ENCODE data around the gene SEMA5A. TPM values are rescaled to one million over a fixed set of nuclear protein-coding genes. Genes with fewer than 3 reads are reported as not detected.

SEMA5A gene
- total and polyA plus RNA-seq, 2 donors, result 1.2 to 2.5 TPM

- H3K9me3 ChIP-seq (ENCODE audit: control insufficient read depth in 2 of 2, insufficient read depth in 1 of 2, low read length in 1 of 2), result no peaks in the 10 kb centered on the region
- H3K4me1 ChIP-seq (ENCODE audit: control insufficient read depth in 2 of 2, insufficient read depth in 2 of 2, low read length in 2 of 2), result no peaks in the 10 kb centered on the region
- no peak overlapping the region for H3K27ac ChIP-seq (ENCODE audit: low read depth in 1 of 2, low read length in 1 of 2)
- 79% methylated on average over 7 of the region's 7 CpGs for WGBS
- DNase-seq (ENCODE audit: low read depth in 6 of 9, low spot score in 9 of 9), result no peak
- peaks cover 0 to 2% of the 10 kb centered on the region in 2 donors for H3K27me3 ChIP-seq (ENCODE audit: control insufficient read depth in 2 of 2, insufficient read depth in 1 of 2, low read length in 1 of 2)
- no peaks in the 10 kb centered on the region for H3K36me3 ChIP-seq (ENCODE audit: control insufficient read depth in 2 of 2, insufficient read depth in 2 of 2, low read length in 1 of 2)
- H3K4me3 ChIP-seq (ENCODE audit: low read length in 2 of 2), result no peak overlapping the region
Observed at GRCh38 chr5:9538504-9538903, 7.4 kb downstream of the SEMA5A start.

GRCh38 chr5:9537223-9538141 is 8.4 kb downstream of the SEMA5A start:
- Histone ChIP-seq H3K9me3 (ENCODE audit: control insufficient read depth in 2 of 2, insufficient read depth in 1 of 2, low read length in 1 of 2) (no peaks in the 10 kb centered on the region), H3K27ac (ENCODE audit: low read depth in 1 of 2, low read length in 1 of 2) (no peak overlapping the region), H3K36me3 (ENCODE audit: control insufficient read depth in 2 of 2, insufficient read depth in 2 of 2, low read length in 1 of 2) (no peaks in the 10 kb centered on the region), H3K4me3 (ENCODE audit: low read length in 2 of 2) (no peak overlapping the region), H3K4me1 (ENCODE audit: control insufficient read depth in 2 of 2, insufficient read depth in 2 of 2, low read length in 2 of 2) (no peaks in the 10 kb centered on the region), H3K27me3 (ENCODE audit: control insufficient read depth in 2 of 2, insufficient read depth in 1 of 2, low read length in 1 of 2) (no peaks in the 10 kb centered on the region)
- 85% methylated on average over 2 of the region's 2 CpGs for WGBS
- no peak for DNase-seq (ENCODE audit: low read depth in 6 of 9, low spot score in 9 of 9)

- no peak for DNase-seq (ENCODE audit: low read depth in 6 of 9, low spot score in 9 of 9)
Observed at GRCh38 chr5:9536717-9537116, 9.2 kb downstream of the SEMA5A start.

GRCh38 chr5:9534881-9535517 is 10.9 kb downstream of the SEMA5A start:
- Histone ChIP-seq H3K4me1 (ENCODE audit: control insufficient read depth in 2 of 2, insufficient read depth in 2 of 2, low read length in 2 of 2) (no peaks in the 10 kb centered on the region), H3K4me3 (ENCODE audit: low read length in 2 of 2) (no peak overlapping the region), H3K27me3 (ENCODE audit: control insufficient read depth in 2 of 2, insufficient read depth in 1 of 2, low read length in 1 of 2) (no peaks in the 10 kb centered on the region), H3K36me3 (ENCODE audit: control insufficient read depth in 2 of 2, insufficient read depth in 2 of 2, low read length in 1 of 2) (no peaks in the 10 kb centered on the region), H3K27ac (ENCODE audit: low read depth in 1 of 2, low read length in 1 of 2) (no peak overlapping the region), H3K9me3 (ENCODE audit: control insufficient read depth in 2 of 2, insufficient read depth in 1 of 2, low read length in 1 of 2) (no peaks in the 10 kb centered on the region)
- peak in 1 of 9 donors; percentile 4 for DNase-seq (ENCODE audit: low read depth in 6 of 9, low spot score in 9 of 9)
- WGBS, result 88% methylated on average over 15 of the region's 15 CpGs

More at GRCh38 chr5:9536717-9537116, 9.2 kb downstream of the SEMA5A start:
- Histone ChIP-seq H3K27me3 (ENCODE audit: control insufficient read depth in 2 of 2, insufficient read depth in 1 of 2, low read length in 1 of 2) (no peaks in the 10 kb centered on the region), H3K27ac (ENCODE audit: low read depth in 1 of 2, low read length in 1 of 2) (no peak overlapping the region), H3K36me3 (ENCODE audit: control insufficient read depth in 2 of 2, insufficient read depth in 2 of 2, low read length in 1 of 2) (no peaks in the 10 kb centered on the region), H3K9me3 (ENCODE audit: control insufficient read depth in 2 of 2, insufficient read depth in 1 of 2, low read length in 1 of 2) (no peaks in the 10 kb centered on the region), H3K4me3 (ENCODE audit: low read length in 2 of 2) (no peak overlapping the region), H3K4me1 (ENCODE audit: control insufficient read depth in 2 of 2, insufficient read depth in 2 of 2, low read length in 2 of 2) (no peaks in the 10 kb centered on the region)
- WGBS, result 90% methylated on average over 2 of the region's 2 CpGs

- Histone ChIP-seq H3K27ac (ENCODE audit: low read depth in 1 of 2, low read length in 1 of 2) (no peak overlapping the region), H3K27me3 (ENCODE audit: control insufficient read depth in 2 of 2, insufficient read depth in 1 of 2, low read length in 1 of 2) (no peaks in the 10 kb centered on the region), H3K4me3 (ENCODE audit: low read length in 2 of 2) (no peak overlapping the region), H3K36me3 (ENCODE audit: control insufficient read depth in 2 of 2, insufficient read depth in 2 of 2, low read length in 1 of 2) (no peaks in the 10 kb centered on the region), H3K9me3 (ENCODE audit: control insufficient read depth in 2 of 2, insufficient read depth in 1 of 2, low read length in 1 of 2) (no peaks in the 10 kb centered on the region), H3K4me1 (ENCODE audit: control insufficient read depth in 2 of 2, insufficient read depth in 2 of 2, low read length in 2 of 2) (no peaks in the 10 kb centered on the region)
- WGBS, result 94% methylated on average over 7 of the region's 7 CpGs
- DNase-seq (ENCODE audit: low read depth in 6 of 9, low spot score in 9 of 9), result no peak
Observed at GRCh38 chr5:9533562-9534364, 12.1 kb downstream of the SEMA5A start.

GRCh38 chr5:9533096-9533495 is 12.8 kb downstream of the SEMA5A start:
- H3K27ac ChIP-seq (ENCODE audit: low read depth in 1 of 2, low read length in 1 of 2), result no peak overlapping the region
- no peaks in the 10 kb centered on the region for H3K9me3 ChIP-seq (ENCODE audit: control insufficient read depth in 2 of 2, insufficient read depth in 1 of 2, low read length in 1 of 2)
- WGBS, result 90% methylated on average over 4 of the region's 4 CpGs
- H3K4me1 ChIP-seq (ENCODE audit: control insufficient read depth in 2 of 2, insufficient read depth in 2 of 2, low read length in 2 of 2), result no peaks in the 10 kb centered on the region
- no peak for DNase-seq (ENCODE audit: low read depth in 6 of 9, low spot score in 9 of 9)
- no peaks in the 10 kb centered on the region for H3K36me3 ChIP-seq (ENCODE audit: control insufficient read depth in 2 of 2, insufficient read depth in 2 of 2, low read length in 1 of 2)
- no peak overlapping the region for H3K4me3 ChIP-seq (ENCODE audit: low read length in 2 of 2)
- no peaks in the 10 kb centered on the region for H3K27me3 ChIP-seq (ENCODE audit: control insufficient read depth in 2 of 2, insufficient read depth in 1 of 2, low read length in 1 of 2)

GRCh38 chr5:9529513-9529912 is 16.4 kb downstream of the SEMA5A start:
- no peak overlapping the region for H3K27ac ChIP-seq (ENCODE audit: low read depth in 1 of 2, low read length in 1 of 2)
- no peaks in the 10 kb centered on the region for H3K27me3 ChIP-seq (ENCODE audit: control insufficient read depth in 2 of 2, insufficient read depth in 1 of 2, low read length in 1 of 2)
- H3K4me1 ChIP-seq (ENCODE audit: control insufficient read depth in 2 of 2, insufficient read depth in 2 of 2, low read length in 2 of 2), result no peaks in the 10 kb centered on the region
- 94% methylated on average over 2 of the region's 2 CpGs for WGBS
- no peak overlapping the region for H3K4me3 ChIP-seq (ENCODE audit: low read length in 2 of 2)
- no peaks in the 10 kb centered on the region for H3K9me3 ChIP-seq (ENCODE audit: control insufficient read depth in 2 of 2, insufficient read depth in 1 of 2, low read length in 1 of 2)
- H3K36me3 ChIP-seq (ENCODE audit: control insufficient read depth in 2 of 2, insufficient read depth in 2 of 2, low read length in 1 of 2), result no peaks in the 10 kb centered on the region
- DNase-seq (ENCODE audit: low read depth in 6 of 9, low spot score in 9 of 9), result no peak

GRCh38 chr5:9529041-9529480 is 16.8 kb downstream of the SEMA5A start:
- no peaks in the 10 kb centered on the region for H3K9me3 ChIP-seq (ENCODE audit: control insufficient read depth in 2 of 2, insufficient read depth in 1 of 2, low read length in 1 of 2)
- no peak for DNase-seq (ENCODE audit: low read depth in 6 of 9, low spot score in 9 of 9)
- no peak overlapping the region for H3K27ac ChIP-seq (ENCODE audit: low read depth in 1 of 2, low read length in 1 of 2)
- no peak overlapping the region for H3K4me3 ChIP-seq (ENCODE audit: low read length in 2 of 2)
- H3K27me3 ChIP-seq (ENCODE audit: control insufficient read depth in 2 of 2, insufficient read depth in 1 of 2, low read length in 1 of 2), result no peaks in the 10 kb centered on the region
- WGBS, result 87% methylated on average over 6 of the region's 6 CpGs
- no peaks in the 10 kb centered on the region for H3K36me3 ChIP-seq (ENCODE audit: control insufficient read depth in 2 of 2, insufficient read depth in 2 of 2, low read length in 1 of 2)
- H3K4me1 ChIP-seq (ENCODE audit: control insufficient read depth in 2 of 2, insufficient read depth in 2 of 2, low read length in 2 of 2), result no peaks in the 10 kb centered on the region

- 87% methylated on average over 1 of the region's 1 CpG for WGBS
- Histone ChIP-seq H3K27ac (ENCODE audit: low read depth in 1 of 2, low read length in 1 of 2) (no peak overlapping the region), H3K36me3 (ENCODE audit: control insufficient read depth in 2 of 2, insufficient read depth in 2 of 2, low read length in 1 of 2) (no peaks in the 10 kb centered on the region), H3K4me1 (ENCODE audit: control insufficient read depth in 2 of 2, insufficient read depth in 2 of 2, low read length in 2 of 2) (no peaks in the 10 kb centered on the region), H3K4me3 (ENCODE audit: low read length in 2 of 2) (no peak overlapping the region), H3K9me3 (ENCODE audit: control insufficient read depth in 2 of 2, insufficient read depth in 1 of 2, low read length in 1 of 2) (no peaks in the 10 kb centered on the region), H3K27me3 (ENCODE audit: control insufficient read depth in 2 of 2, insufficient read depth in 1 of 2, low read length in 1 of 2) (no peaks in the 10 kb centered on the region)
- no peak for DNase-seq (ENCODE audit: low read depth in 6 of 9, low spot score in 9 of 9)
Observed at GRCh38 chr5:9524941-9525340, 20.9 kb downstream of the SEMA5A start.

Measured in thymus (tissue), 11 donors.